CD4-positive, alpha-beta T cell treated with Interleukin-12 subunit alpha and Interleukin-12 subunit beta, for 1 hour (primary cell): Measurements from ENCODE around the gene RBM18.
A peak's percentile ranks its signal among the peaks of the same experiment; 100 is the strongest.

Experiments
- DNase-seq: peaks from one replicate; pipeline ENCODE4 v3.0.0-alpha.2; 2020

Gene RBM18, protein sequence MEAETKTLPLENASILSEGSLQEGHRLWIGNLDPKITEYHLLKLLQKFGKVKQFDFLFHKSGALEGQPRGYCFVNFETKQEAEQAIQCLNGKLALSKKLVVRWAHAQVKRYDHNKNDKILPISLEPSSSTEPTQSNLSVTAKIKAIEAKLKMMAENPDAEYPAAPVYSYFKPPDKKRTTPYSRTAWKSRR

GRCh38 chr9:122264360-122265148 lies at the start of gene RBM18, which contains the start of gene MRRF:
TSS of gene RBM18 (minus strand) at chr9:122264840. CDS start at chr9:122261492, 3,348 bp downstream.
TSS of gene MRRF (plus strand) at chr9:122264882. CDS start at chr9:122270892, 6,010 bp downstream.
- DNase-seq: peak; percentile 90

DNA sequence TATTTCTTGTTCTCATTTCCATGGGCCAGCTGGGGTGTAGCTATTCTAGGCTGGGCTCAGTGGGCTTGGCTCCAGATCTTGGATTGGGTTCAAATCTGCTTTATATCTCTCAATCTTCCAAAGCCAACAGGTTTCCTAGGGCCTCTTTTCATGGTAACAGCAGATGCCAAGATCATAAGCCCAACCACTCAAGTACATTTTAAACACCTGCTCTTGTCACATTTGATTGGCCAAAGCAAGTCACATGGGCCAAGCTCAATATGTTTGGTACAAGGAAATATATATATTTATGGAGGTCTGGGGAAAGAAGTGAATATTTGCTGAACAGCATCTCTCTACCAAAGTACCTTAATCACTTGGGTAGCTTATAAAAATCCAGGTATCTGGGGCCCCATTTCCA lies 49.5 kb upstream of the RBM18 start:
- no peak for DNase-seq

GRCh38 chr9:122309861-122310260 lies 45.2 kb upstream of the RBM18 start:
- DNase-seq: no peak

GRCh38 chr9:122307925-122308324 lies 43.3 kb upstream of the RBM18 start:
- no peak for DNase-seq

GRCh38 chr9:122307061-122307460 lies 42.4 kb upstream of the RBM18 start:
- no peak for DNase-seq

- DNase-seq: no peak
Measured at GRCh38 chr9:122302237-122303093, 37.8 kb upstream of the RBM18 start.

GRCh38 chr9:122297512-122297911 lies 32.9 kb upstream of the RBM18 start:
- DNase-seq: no peak

GRCh38 chr9:122294531-122294930 lies 29.9 kb upstream of the RBM18 start:
- DNase-seq: no peak

- DNase-seq: no peak
Measured at GRCh38 chr9:122291458-122291857, 26.8 kb upstream of the RBM18 start.

- DNase-seq: no peak
Measured at GRCh38 chr9:122287214-122287720, 22.6 kb upstream of the RBM18 start.

DNA sequence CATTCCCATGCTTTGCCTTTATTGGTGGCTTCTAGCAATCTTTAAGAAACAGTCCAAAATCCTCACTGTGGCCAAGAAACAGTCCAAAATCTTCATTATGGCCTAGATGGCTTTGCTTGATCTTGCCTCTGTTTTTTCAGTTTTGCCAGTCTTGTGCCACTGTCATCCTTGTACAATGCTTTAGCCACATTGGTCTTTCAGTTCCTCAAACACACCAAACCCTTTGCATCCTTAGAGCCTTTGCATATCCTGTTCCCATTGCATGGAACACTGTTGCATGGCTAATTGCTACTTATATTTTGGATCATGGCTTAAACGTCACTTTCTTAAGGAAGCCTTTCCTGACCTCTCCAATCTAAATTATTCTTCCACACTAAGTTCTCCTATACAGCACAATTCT lies 22.1 kb upstream of the RBM18 start:
- DNase-seq: no peak

- no peak for DNase-seq
Measured at GRCh38 chr9:122281368-122281767, 16.7 kb upstream of the RBM18 start.

DNA sequence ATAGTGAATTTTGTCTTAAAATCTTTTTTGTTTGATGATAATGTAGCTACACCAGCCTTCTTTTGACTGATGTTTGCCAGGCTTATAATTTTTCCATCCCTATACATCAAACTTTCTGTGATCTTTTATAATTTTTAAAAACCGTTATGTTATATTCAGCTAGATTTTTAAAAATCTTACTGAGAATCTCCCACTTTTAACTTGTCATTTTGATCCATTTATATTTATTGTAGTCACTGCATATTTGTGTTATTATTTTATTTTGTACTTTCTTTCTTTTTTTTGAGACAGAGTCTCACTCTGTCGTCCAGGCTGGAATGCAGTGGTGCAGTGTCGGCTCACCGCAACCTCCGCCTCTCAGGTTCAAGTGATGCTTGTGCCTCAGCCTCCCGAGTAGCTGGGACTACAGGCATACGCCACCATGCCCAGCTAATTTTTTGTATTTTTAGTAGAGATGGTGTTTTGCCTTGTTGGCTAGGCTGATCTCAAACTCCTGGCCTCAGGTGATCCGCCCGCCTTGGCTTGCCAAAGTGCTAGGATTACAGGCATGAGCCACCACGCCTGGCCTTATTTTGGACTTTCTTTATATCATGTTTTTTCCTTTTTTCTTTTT lies 12.8 kb upstream of the RBM18 start:
- DNase-seq: no peak

- DNase-seq: no peak
Measured at GRCh38 chr9:122276096-122276495, 11.5 kb upstream of the RBM18 start.

DNA sequence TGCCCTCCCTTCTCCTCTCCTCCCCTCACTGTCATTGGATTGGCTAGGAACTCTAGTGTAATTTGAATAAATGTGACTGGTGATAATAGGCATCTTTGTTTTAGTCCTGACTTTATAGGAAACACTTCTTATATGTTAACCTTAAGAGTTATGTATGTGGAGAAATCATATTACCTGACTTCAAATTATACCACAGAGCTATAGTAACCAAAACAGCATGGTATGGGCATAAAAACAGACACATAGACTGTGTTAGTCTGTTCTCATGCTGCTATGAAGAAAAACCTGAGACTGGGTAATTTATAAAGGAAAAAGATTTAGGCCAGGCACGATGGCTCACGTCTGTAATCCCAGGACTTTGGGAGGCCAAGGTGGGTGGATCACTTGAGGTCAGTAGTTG lies 9.4 kb upstream of the RBM18 start:
- no peak for DNase-seq

GRCh38 chr9:122268041-122268814 lies 3.6 kb upstream of the RBM18 start:
- no peak for DNase-seq

DNA sequence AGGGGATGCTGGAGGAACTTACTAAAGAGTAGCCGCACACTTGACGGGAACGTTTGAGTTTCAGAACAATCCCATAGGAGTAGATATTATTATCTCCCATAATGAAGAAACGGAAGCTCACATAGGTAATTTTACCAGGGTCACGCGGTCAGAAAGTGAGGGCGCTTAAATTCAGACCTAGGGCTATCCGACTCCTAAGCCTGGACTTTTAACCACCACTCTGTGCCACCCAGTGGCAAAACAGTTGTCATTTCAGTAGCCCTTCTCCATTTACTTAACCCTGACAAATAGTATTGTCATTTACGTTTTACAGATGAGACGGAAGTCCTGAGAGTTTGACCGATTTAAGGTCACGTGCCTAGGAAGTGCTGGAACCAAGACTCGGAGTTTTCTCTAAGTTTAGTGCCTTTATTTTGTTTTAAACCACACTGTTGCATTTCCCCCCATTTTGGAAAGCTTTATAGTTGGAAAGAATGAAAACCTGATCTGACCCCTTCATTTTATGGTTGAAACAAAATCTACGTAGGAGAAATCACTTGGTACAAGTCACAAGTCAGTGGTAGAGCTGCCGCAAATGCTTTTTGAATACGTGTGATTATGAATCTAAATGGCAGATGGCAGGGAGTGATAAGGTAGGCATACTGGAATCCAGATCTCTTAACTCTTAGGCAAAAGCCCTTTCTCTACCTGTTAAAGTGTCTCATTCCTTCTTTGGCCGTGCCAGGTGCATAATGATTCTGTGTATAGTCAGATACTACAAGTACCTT lies 692 bp upstream of the RBM18 start:
- DNase-seq: peak; percentile 58

GRCh38 chr9:122263699-122264349 lies 816 bp downstream of the RBM18 start:
- DNase-seq: no peak

GRCh38 chr9:122262073-122262472 lies 2.6 kb downstream of the RBM18 start:
- no peak for DNase-seq

DNA sequence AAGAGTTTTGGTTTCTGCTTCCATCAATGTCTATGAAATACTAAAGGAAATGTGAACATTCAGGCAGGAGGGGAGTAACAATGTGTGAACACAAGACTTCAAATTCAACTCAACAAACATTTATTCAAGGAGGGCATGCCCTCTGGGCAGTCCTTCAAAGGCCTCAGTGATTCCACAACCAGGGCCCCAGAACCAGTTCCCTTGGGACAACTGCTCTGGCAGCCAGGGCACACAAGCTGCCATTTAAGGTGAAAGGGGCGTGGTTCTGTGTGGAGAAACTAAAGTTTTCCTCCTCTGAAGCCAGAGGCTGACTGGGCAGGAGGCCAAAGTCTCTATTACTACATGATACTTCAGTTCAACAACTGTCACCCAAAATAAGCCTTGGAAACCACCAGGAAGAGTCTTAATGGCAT lies 3.2 kb downstream of the RBM18 start:
- no peak for DNase-seq
